Measurements from ENCODE around the gene CD6. TPM values are rescaled to one million over a fixed set of nuclear protein-coding genes. Genes with fewer than 3 reads are reported as not detected.
A peak's percentile ranks its signal among the peaks of the same experiment; 100 is the strongest.

The CD6 gene
- total and polyA plus RNA-seq, 10 of the 15 experiments (the other 5 are each of a cell fraction or from before 2014, with no cell fraction given), result 0.37 to 17.6 (median 6.2) TPM

DNA sequence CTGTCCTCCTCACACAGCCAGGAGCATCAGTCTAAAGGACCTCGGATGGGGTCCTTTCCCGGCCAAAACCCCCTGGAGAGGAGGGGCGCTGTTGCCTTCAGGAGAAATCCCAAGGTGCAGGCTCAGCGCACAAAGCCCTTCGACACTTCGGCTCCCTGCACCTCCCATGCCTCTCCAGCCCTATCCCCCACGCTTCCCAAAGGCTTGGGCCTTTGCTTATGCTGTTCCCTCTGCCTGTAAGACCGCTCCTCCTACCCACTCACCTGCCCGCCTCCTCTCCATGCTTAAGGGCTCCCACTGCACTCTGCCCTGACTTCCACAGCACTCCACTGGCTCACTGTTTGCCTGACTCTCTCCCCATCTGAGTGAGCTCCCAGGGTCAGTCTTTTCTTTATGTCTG is 33.0 kb upstream of the CD6 start:
- H3K4me2 ChIP-seq (ENCODE audit: control insufficient read depth, insufficient read depth), result no peak overlapping the region
- H3K9me3 ChIP-seq (replicated peaks; ENCODE audit: control insufficient read depth, insufficient read depth, low read length), result no peaks in the 10 kb centered on the region
- ChIA-PET CTCF (no interaction called here), POLR2A (no interaction called here), RAD21 (ENCODE audit: unreplicated experiment) (no interaction called here), SMC1A (ENCODE audit: uncharacterized antibody, unreplicated experiment) (interaction anchor here (1.6 kb wide), 1 partner anchor 19 kb away, joined by 3 read pairs; no protein-coding TSS in a partner anchor)
- peaks cover 8% of the 10 kb centered on the region for H3K4me1 ChIP-seq (ENCODE audit: control insufficient read depth, insufficient read depth, low read length)
- H3K9ac ChIP-seq (ENCODE audit: control insufficient read depth, insufficient read depth, low read length), result no peak overlapping the region
- no TSS peak for BruUV-seq (replicated peaks)
- no peaks in the 10 kb centered on the region for H3K79me2 ChIP-seq (ENCODE audit: control insufficient read depth, insufficient read depth, low read length)
- 86% methylated on average over 9 of the region's 9 CpGs for WGBS (ENCODE audit: insufficient coverage, insufficient replicate concordance, low lambda C conversion rate, missing lambda C conversion rate)
- no peaks in the 10 kb centered on the region for H3K27me3 ChIP-seq (replicated peaks in 1 of 2; ENCODE audit: control insufficient read depth in 2 of 2, insufficient read depth in 2 of 2, low read length in 1 of 2)
- no peak for ATAC-seq
- TF ChIP-seq GABPA (IDR thresholded peaks at IDR 0.05; ENCODE audit: low read depth) (no peak), POLR2A (IDR thresholded peaks at IDR 0.05; ENCODE audit: low read depth, low read length) (peak; percentile 42; the same call in 1 of the 2 replicates), JUNB (IDR thresholded peaks at IDR 0.05) (no peak)
- no peak overlapping the region for H3K27ac ChIP-seq (ENCODE audit: control insufficient read depth, insufficient read depth)
- no peak overlapping the region for H3K4me3 ChIP-seq
- intact Hi-C loops (cut with micrococcal nuclease; ENCODE audit: unreplicated experiment) (no loop called here), in situ Hi-C loops (cut with MboI) (no loop called here)
- H3K36me3 ChIP-seq (ENCODE audit: control insufficient read depth in 2 of 2, insufficient read depth in 2 of 2, low read length in 1 of 2), result peaks cover 25 to 32% of the 10 kb centered on the region in 2 experiments
- FAIRE-seq, result no peak
- H2AFZ ChIP-seq (ENCODE audit: control insufficient read depth, low read depth, low read length), result no peak overlapping the region
- H4K20me1 ChIP-seq (ENCODE audit: control insufficient read depth, insufficient read depth), result no peaks in the 10 kb centered on the region
- no peak for DNase-seq (ENCODE audit: low read depth, low spot score)

DNA sequence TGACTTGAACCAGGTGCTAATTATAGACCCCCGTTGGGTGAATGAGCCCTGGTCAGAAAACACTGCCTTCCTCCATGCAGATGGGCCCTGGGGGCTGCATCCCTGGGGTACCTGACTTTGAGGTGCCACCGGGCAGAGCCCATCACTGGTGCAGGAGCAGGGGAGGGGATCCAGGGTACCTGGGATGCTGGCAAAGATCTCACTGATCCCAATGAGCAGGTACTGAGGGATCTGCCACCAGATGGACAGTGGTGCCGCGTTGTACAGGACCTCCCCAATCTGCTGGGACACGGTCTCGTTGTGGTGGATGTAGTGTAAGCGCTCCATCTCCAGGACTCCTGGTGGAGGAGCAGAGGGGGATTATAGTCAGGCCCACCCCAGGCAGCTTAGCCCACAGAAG is 32.2 kb upstream of the CD6 start:
- DNase-seq (ENCODE audit: low read depth, low spot score) (no peak), FAIRE-seq (no peak), ATAC-seq (no peak)
- H3K9me3 ChIP-seq (replicated peaks; ENCODE audit: control insufficient read depth, insufficient read depth, low read length), result no peaks in the 10 kb centered on the region
- ChIA-PET SMC1A (ENCODE audit: uncharacterized antibody, unreplicated experiment) (interaction anchor here (0.7 to 1.6 kb wide), 6 partner anchors 11 to 95 kb away, joined by 3 to 5 read pairs (median 3); no protein-coding TSS in a partner anchor), CTCF (interaction anchor here (1.3 to 2.3 kb wide), 3 partner anchors 11 to 37 kb away, joined by 3 to 12 read pairs (median 3); no protein-coding TSS in a partner anchor), RAD21 (ENCODE audit: unreplicated experiment) (interaction anchor here (1.7 kb wide), 1 partner anchor 8 kb away, joined by 5 read pairs; no protein-coding TSS in a partner anchor), POLR2A (interaction anchor here (1.4 kb wide), 1 partner anchor 10 kb away, joined by 9 read pairs; no protein-coding TSS in a partner anchor)
- peaks cover 25 to 34% of the 10 kb centered on the region in 2 experiments for H3K36me3 ChIP-seq (ENCODE audit: control insufficient read depth in 2 of 2, insufficient read depth in 2 of 2, low read length in 1 of 2)
- peaks cover 8% of the 10 kb centered on the region for H3K4me1 ChIP-seq (ENCODE audit: control insufficient read depth, insufficient read depth, low read length)
- no peaks in the 10 kb centered on the region for H3K27me3 ChIP-seq (replicated peaks in 1 of 2; ENCODE audit: control insufficient read depth in 2 of 2, insufficient read depth in 2 of 2, low read length in 1 of 2)
- in situ Hi-C loops (cut with MboI) (no loop called here), intact Hi-C loops (cut with micrococcal nuclease; ENCODE audit: unreplicated experiment) (no loop called here)
- no peak overlapping the region for H3K9ac ChIP-seq (ENCODE audit: control insufficient read depth, insufficient read depth, low read length)
- H2AFZ ChIP-seq (ENCODE audit: control insufficient read depth, low read depth, low read length), result no peak overlapping the region
- H3K27ac ChIP-seq (ENCODE audit: control insufficient read depth, insufficient read depth), result no peak overlapping the region
- no TSS peak for BruUV-seq (replicated peaks)
- no peak overlapping the region for H3K4me2 ChIP-seq (ENCODE audit: control insufficient read depth, insufficient read depth)
- H4K20me1 ChIP-seq (ENCODE audit: control insufficient read depth, insufficient read depth), result no peaks in the 10 kb centered on the region; the same call in 1 of the 2 replicates
- no peak overlapping the region for H3K4me3 ChIP-seq
- WGBS (ENCODE audit: insufficient coverage, insufficient replicate concordance, low lambda C conversion rate, missing lambda C conversion rate), result 86% methylated on average over 7 of the region's 7 CpGs
- H3K79me2 ChIP-seq (ENCODE audit: control insufficient read depth, insufficient read depth, low read length), result peaks cover 3% of the 10 kb centered on the region
- no peak for TF ChIP-seq NRF1 (conservative IDR thresholded peaks at IDR 0.05; ENCODE audit: low read depth, low read length)
- no peak for TF ChIP-seq YY1 (IDR thresholded peaks at IDR 0.05; ENCODE audit: low read depth, low read length)
- TF ChIP-seq NR2F1 (conservative IDR thresholded peaks at IDR 0.05), result no peak
- no peak for TF ChIP-seq NBN (IDR thresholded peaks at IDR 0.05)
- no peak for TF ChIP-seq NFYA (IDR thresholded peaks at IDR 0.05; ENCODE audit: borderline replicate concordance, low read depth, low read length)
- TF ChIP-seq MXI1 (IDR thresholded peaks at IDR 0.05; ENCODE audit: low read depth, low read length), result no peak
- TF ChIP-seq RELA (IDR thresholded peaks at IDR 0.05; ENCODE audit: borderline replicate concordance, partially characterized antibody), result no peak
- no peak for TF ChIP-seq BRCA1 (IDR thresholded peaks at IDR 0.05; ENCODE audit: low read depth, low read length)
- TF ChIP-seq CHD2 (IDR thresholded peaks at IDR 0.05; ENCODE audit: borderline replicate concordance, low read depth, low read length), result no peak
- TF ChIP-seq RAD51 (IDR thresholded peaks at IDR 0.05), result no peak
- TF ChIP-seq, protein P1, sequence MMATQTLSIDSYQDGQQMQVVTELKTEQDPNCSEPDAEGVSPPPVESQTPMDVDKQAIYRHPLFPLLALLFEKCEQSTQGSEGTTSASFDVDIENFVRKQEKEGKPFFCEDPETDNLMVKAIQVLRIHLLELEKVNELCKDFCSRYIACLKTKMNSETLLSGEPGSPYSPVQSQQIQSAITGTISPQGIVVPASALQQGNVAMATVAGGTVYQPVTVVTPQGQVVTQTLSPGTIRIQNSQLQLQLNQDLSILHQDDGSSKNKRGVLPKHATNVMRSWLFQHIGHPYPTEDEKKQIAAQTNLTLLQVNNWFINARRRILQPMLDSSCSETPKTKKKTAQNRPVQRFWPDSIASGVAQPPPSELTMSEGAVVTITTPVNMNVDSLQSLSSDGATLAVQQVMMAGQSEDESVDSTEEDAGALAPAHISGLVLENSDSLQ (IDR thresholded peaks at IDR 0.05), result no peak
- TF ChIP-seq RUNX3 (IDR thresholded peaks at IDR 0.05; ENCODE audit: low read length), result no peak
- no peak for TF ChIP-seq IKZF1 (conservative IDR thresholded peaks at IDR 0.05)
- TF ChIP-seq, protein P2, sequence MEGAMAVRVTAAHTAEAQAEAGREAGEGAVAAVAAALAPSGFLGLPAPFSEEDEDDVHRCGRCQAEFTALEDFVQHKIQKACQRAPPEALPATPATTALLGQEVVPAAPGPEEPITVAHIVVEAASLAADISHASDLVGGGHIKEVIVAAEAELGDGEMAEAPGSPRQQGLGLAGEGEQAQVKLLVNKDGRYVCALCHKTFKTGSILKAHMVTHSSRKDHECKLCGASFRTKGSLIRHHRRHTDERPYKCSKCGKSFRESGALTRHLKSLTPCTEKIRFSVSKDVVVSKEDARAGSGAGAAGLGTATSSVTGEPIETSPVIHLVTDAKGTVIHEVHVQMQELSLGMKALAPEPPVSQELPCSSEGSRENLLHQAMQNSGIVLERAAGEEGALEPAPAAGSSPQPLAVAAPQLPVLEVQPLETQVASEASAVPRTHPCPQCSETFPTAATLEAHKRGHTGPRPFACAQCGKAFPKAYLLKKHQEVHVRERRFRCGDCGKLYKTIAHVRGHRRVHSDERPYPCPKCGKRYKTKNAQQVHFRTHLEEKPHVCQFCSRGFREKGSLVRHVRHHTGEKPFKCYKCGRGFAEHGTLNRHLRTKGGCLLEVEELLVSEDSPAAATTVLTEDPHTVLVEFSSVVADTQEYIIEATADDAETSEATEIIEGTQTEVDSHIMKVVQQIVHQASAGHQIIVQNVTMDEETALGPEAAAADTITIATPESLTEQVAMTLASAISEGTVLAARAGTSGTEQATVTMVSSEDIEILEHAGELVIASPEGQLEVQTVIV (IDR thresholded peaks at IDR 0.05; ENCODE audit: borderline replicate concordance, partially characterized antibody), result no peak
